HepG2 (cell line): ENCODE measurements around the gene GTF2B. TPM values are rescaled to one million over a fixed set of nuclear protein-coding genes. Genes with fewer than 3 reads are reported as not detected.

ENCODE experiments used
- ATF5 ChIP-seq: sonication (generic); formaldehyde crosslinking; IDR thresholded peaks from 2 replicates; pipeline ENCODE4 v1.4.0; 2020; ENCODE audit warnings: mild to moderate bottlenecking, low read depth, missing genetic modification reagents
- HNRNPLL ChIP-seq: fragments of 200-400 bp; formaldehyde crosslinking; IDR thresholded peaks from 2 replicates; pipeline ENCODE4 v1.6.1; 2017; ENCODE audit warnings: mild to moderate bottlenecking, low read depth, low read length; ENCODE audit not compliant: poor library complexity, severe bottlenecking
- MAFK ChIP-seq, 2 experiments: IDR thresholded peaks in 1 of 2; conservative IDR thresholded peaks in 1 of 2; 2 replicates each; pipeline ENCODE4 v1.6.1; 2011; ENCODE audit warnings: improper control_type of control experiment in 2 of 2, low read length in 2 of 2
- RERE ChIP-seq: IDR thresholded peaks from 2 replicates; pipeline ENCODE4 v1.6.1; 2016; ENCODE audit warnings: low read depth, missing genetic modification reagents, missing compliant biosample characterization
- SMAD1 ChIP-seq: sonication (generic); formaldehyde crosslinking; IDR thresholded peaks from 2 replicates; pipeline ENCODE4 v1.4.0; 2020; ENCODE audit warnings: missing genetic modification reagents, low read depth, mild to moderate bottlenecking, borderline replicate concordance
- STAG1 ChIP-seq: sonication (generic); formaldehyde crosslinking; IDR thresholded peaks from 2 replicates; pipeline ENCODE4 v1.4.0; 2020; ENCODE audit warnings: missing genetic modification reagents
- TRAFD1 ChIP-seq: sonication (generic); formaldehyde crosslinking; IDR thresholded peaks from 2 replicates; pipeline ENCODE4 v1.5.1; 2020; ENCODE audit warnings: missing genetic modification reagents, mild to moderate bottlenecking, borderline replicate concordance
- U2AF1 ChIP-seq: fragments of 200-400 bp; formaldehyde crosslinking; optimal IDR thresholded peaks from 2 replicates; pipeline ENCODE3; 2017; ENCODE audit warnings: mild to moderate bottlenecking, low read depth, low read length
- WIZ ChIP-seq: sonication (generic); formaldehyde crosslinking; IDR thresholded peaks from 2 replicates; pipeline ENCODE4 v1.5.1; 2020; ENCODE audit warnings: mild to moderate bottlenecking, missing genetic modification reagents
- ZNF121 ChIP-seq: sonication (generic); formaldehyde crosslinking; IDR thresholded peaks from 2 replicates; pipeline ENCODE4 v1.5.0; 2020; ENCODE audit warnings: mild to moderate bottlenecking, missing genetic modification reagents
- ZNF230 ChIP-seq: sonication (generic); formaldehyde crosslinking; IDR thresholded peaks from 2 replicates; pipeline ENCODE4 v1.4.0; 2020; ENCODE audit warnings: mild to moderate bottlenecking, missing genetic modification reagents
- ZNF414 ChIP-seq: sonication (generic); formaldehyde crosslinking; IDR thresholded peaks from 2 replicates; pipeline ENCODE4 v1.5.0; 2020; ENCODE audit warnings: missing genetic modification reagents
- ZNF496 ChIP-seq: sonication (generic); formaldehyde crosslinking; IDR thresholded peaks from 2 replicates; pipeline ENCODE4 v1.8.1; 2023; ENCODE audit warnings: mild to moderate bottlenecking, moderate library complexity, missing genetic modification reagents; ENCODE audit not compliant: insufficient replicate concordance
- ZNF549 ChIP-seq: sonication (generic); formaldehyde crosslinking; IDR thresholded peaks from 2 replicates; pipeline ENCODE4 v1.5.0; 2020; ENCODE audit warnings: missing genetic modification reagents
- ZNF564 ChIP-seq: sonication (generic); formaldehyde crosslinking; IDR thresholded peaks from 2 replicates; pipeline ENCODE4 v1.8.1; 2023; ENCODE audit warnings: mild to moderate bottlenecking, missing genetic modification reagents
- ZNF672 ChIP-seq: sonication (generic); formaldehyde crosslinking; IDR thresholded peaks from 2 replicates; pipeline ENCODE4 v1.8.1; 2022; ENCODE audit warnings: missing genetic modification reagents
- polyA plus RNA-seq, 8 experiments: library from polyadenylated mRNA; depleted of rRNA in 3 of 8; stranded (reverse) in 7 of 8; unstranded in 1 of 8; fragments of >200 nt; fragmentation: Illumina TruSeq in 4 of 8; extraction: Trizol in 4 of 8; gene quantifications; 2 replicates each; pipeline versions ENCODE4 v1.2.1 to v1.2.3, GENCODE V29; 2011 to 2016; ENCODE audit warnings: low read depth in 4 of 8, missing spikeins in 1 of 8, mixed read lengths in 1 of 8; ENCODE audit not compliant: insufficient read depth in 1 of 8
- total RNA-seq, 5 experiments: library from RNA; depleted of rRNA; stranded (reverse); fragments of >200 nt; fragmentation: Illumina TruSeq; extraction: Trizol; gene quantifications; 2 replicates each; pipeline ENCODE4 v1.2.3, GENCODE V29; 2016; ENCODE audit warnings: low read depth in 1 of 5
- TF ChIP-seq, protein P1 (sequence below): sonication (generic); formaldehyde crosslinking; IDR thresholded peaks from 2 replicates; pipeline ENCODE4 v1.4.0; 2020; ENCODE audit warnings: missing genetic modification reagents

Gene GTF2B
- total and polyA plus RNA-seq, 2 of the 13 experiments (the other 11 are each of a cell fraction or from before 2014, with no cell fraction given): 31.5 to 43.4 TPM

- TF ChIP-seq WIZ (CRISPR knock-in tag) (no peak), SMAD1 (no peak), ZNF121 (no peak), STAG1 (CRISPR knock-in tag) (peak; percentile 37), HNRNPLL (no peak), TRAFD1 (no peak), ZNF549 (no peak), U2AF1 (no peak), ZNF496 (CRISPR knock-in tag) (no peak), ZNF230 (CRISPR knock-in tag) (no peak), MAFK (conservative IDR thresholded peaks at IDR 0.05 in 1 of 2, IDR thresholded peaks at IDR 0.05 in 1 of 2; ENCODE audit: low read length in 2 of 2) (0 out of 4 replicates have a peak, but pooled peaks of 1 of the 2 experiments have one; percentile 20), ZNF414 (CRISPR knock-in tag) (no peak), RERE (CRISPR knock-in tag) (no peak), ZNF564 (no peak), ATF5 (no peak), ZNF672 (no peak)
- TF ChIP-seq, protein P1, sequence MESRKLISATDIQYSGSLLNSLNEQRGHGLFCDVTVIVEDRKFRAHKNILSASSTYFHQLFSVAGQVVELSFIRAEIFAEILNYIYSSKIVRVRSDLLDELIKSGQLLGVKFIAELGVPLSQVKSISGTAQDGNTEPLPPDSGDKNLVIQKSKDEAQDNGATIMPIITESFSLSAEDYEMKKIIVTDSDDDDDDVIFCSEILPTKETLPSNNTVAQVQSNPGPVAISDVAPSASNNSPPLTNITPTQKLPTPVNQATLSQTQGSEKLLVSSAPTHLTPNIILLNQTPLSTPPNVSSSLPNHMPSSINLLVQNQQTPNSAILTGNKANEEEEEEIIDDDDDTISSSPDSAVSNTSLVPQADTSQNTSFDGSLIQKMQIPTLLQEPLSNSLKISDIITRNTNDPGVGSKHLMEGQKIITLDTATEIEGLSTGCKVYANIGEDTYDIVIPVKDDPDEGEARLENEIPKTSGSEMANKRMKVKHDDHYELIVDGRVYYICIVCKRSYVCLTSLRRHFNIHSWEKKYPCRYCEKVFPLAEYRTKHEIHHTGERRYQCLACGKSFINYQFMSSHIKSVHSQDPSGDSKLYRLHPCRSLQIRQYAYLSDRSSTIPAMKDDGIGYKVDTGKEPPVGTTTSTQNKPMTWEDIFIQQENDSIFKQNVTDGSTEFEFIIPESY (CRISPR knock-in tag): peak; percentile 31; the same call in 1 of the 2 replicates
These were observed 44.3 kb upstream of the GTF2B start (continued) for GRCh38 chr1:88935522-88936222.
